ENCODE data around the gene HDAC6. TPM values are rescaled to one million over a fixed set of nuclear protein-coding genes. Genes with fewer than 3 reads are reported as not detected.

The HDAC6 gene
- polyA plus RNA-seq, 1 donor (not counting 4 experiments of a cell fraction or from before 2014, with no cell fraction given): 21.9 TPM

GRCh38 chrX:48787505-48788443 lies 14.1 kb upstream of the HDAC6 start:
- Histone ChIP-seq H3K9me1 (ENCODE audit: control insufficient read depth, extremely low read depth, insufficient read depth, low read length) (no peaks in the 10 kb centered on the region), H3K9me3 (ENCODE audit: control insufficient read depth, low read depth, low read length) (no peaks in the 10 kb centered on the region), H3K4me3 (ENCODE audit: control insufficient read depth in 2 of 3, extremely low read depth in 1 of 3, insufficient read depth in 2 of 3, low read depth in 1 of 3, low read length in 3 of 3) (no peak overlapping the region), H3K4me2 (ENCODE audit: control insufficient read depth, extremely low read depth, insufficient read depth, low read depth, low read length) (no peak overlapping the region), H3K27ac (ENCODE audit: control insufficient read depth, insufficient read depth, low read length) (no peak overlapping the region), H3K27me3 (ENCODE audit: control insufficient read depth, extremely low read depth, insufficient read depth, low read length) (peaks cover 9% of the 10 kb centered on the region), H3K36me3 (ENCODE audit: control insufficient read depth in 2 of 2, extremely low read depth in 1 of 2, insufficient read depth in 2 of 2, low read length in 2 of 2) (no peaks in the 10 kb centered on the region), H3K9ac (ENCODE audit: control insufficient read depth, extremely low read depth, insufficient read depth, low read length) (no peak overlapping the region), H2AFZ (ENCODE audit: control insufficient read depth, low read length) (no peak overlapping the region), H4K20me1 (ENCODE audit: control insufficient read depth, extremely low read depth, insufficient read depth, low read length) (no peaks in the 10 kb centered on the region), H3K79me2 (ENCODE audit: control insufficient read depth, insufficient read depth, low read length) (no peaks in the 10 kb centered on the region), H3K4me1 (ENCODE audit: control insufficient read depth, extremely low read depth, insufficient read depth, low read length) (no peaks in the 10 kb centered on the region)
- dilution Hi-C loops (cut with MboI; ENCODE audit: extremely low pct_ligation_motif_present, low sequenced_read_pairs): no loop called here
- DNase-seq (ENCODE audit: low read depth, low spot score) (no peak), FAIRE-seq (no peak)
- TF ChIP-seq EZH2 (IDR thresholded peaks at IDR 0.05; ENCODE audit: low read length) (no peak), CTCF (optimal IDR thresholded peaks at IDR 0.05 in 1 of 3, IDR thresholded peaks at IDR 0.05 in 1 of 3, conservative IDR thresholded peaks at IDR 0.05 in 1 of 3; ENCODE audit: extremely low read depth in 1 of 3, insufficient read depth in 2 of 3, low read length in 3 of 3) (no peak)

GRCh38 chrX:48789366-48790220 lies 12.3 kb upstream of the HDAC6 start:
- H3K4me2 ChIP-seq (ENCODE audit: control insufficient read depth, extremely low read depth, insufficient read depth, low read depth, low read length): no peak overlapping the region
- TF ChIP-seq CTCF (optimal IDR thresholded peaks at IDR 0.05 in 1 of 3, IDR thresholded peaks at IDR 0.05 in 1 of 3, conservative IDR thresholded peaks at IDR 0.05 in 1 of 3; ENCODE audit: extremely low read depth in 1 of 3, insufficient read depth in 2 of 3, low read length in 3 of 3): no peak
- no peak for TF ChIP-seq EZH2 (IDR thresholded peaks at IDR 0.05; ENCODE audit: low read length)

More at GRCh38 chrX:48789366-48790220, 12.3 kb upstream of the HDAC6 start:
- H3K4me3 ChIP-seq (ENCODE audit: control insufficient read depth in 2 of 3, extremely low read depth in 1 of 3, insufficient read depth in 2 of 3, low read depth in 1 of 3, low read length in 3 of 3): no peak overlapping the region
- DNase-seq (ENCODE audit: low read depth, low spot score) (no peak), FAIRE-seq (no peak)
- dilution Hi-C loops (cut with MboI; ENCODE audit: extremely low pct_ligation_motif_present, low sequenced_read_pairs): no loop called here
- H3K27me3 ChIP-seq (ENCODE audit: control insufficient read depth, extremely low read depth, insufficient read depth, low read length): peaks cover 9% of the 10 kb centered on the region
- no peak overlapping the region for H2AFZ ChIP-seq (ENCODE audit: control insufficient read depth, low read length)
- H3K79me2 ChIP-seq (ENCODE audit: control insufficient read depth, insufficient read depth, low read length): no peaks in the 10 kb centered on the region
- no peak overlapping the region for H3K27ac ChIP-seq (ENCODE audit: control insufficient read depth, insufficient read depth, low read length)
- H3K9me3 ChIP-seq (ENCODE audit: control insufficient read depth, low read depth, low read length): no peaks in the 10 kb centered on the region
- no peak overlapping the region for H3K9ac ChIP-seq (ENCODE audit: control insufficient read depth, extremely low read depth, insufficient read depth, low read length)
- no peaks in the 10 kb centered on the region for H4K20me1 ChIP-seq (ENCODE audit: control insufficient read depth, extremely low read depth, insufficient read depth, low read length)
- no peaks in the 10 kb centered on the region for H3K4me1 ChIP-seq (ENCODE audit: control insufficient read depth, extremely low read depth, insufficient read depth, low read length)
- no peaks in the 10 kb centered on the region for H3K36me3 ChIP-seq (ENCODE audit: control insufficient read depth in 2 of 2, extremely low read depth in 1 of 2, insufficient read depth in 2 of 2, low read length in 2 of 2)
- H3K9me1 ChIP-seq (ENCODE audit: control insufficient read depth, extremely low read depth, insufficient read depth, low read length): no peaks in the 10 kb centered on the region

Data from keratinocyte (primary cell).